HCT116 (cell line): ENCODE data around the gene PRR16. TPM values are rescaled to one million over a fixed set of nuclear protein-coding genes. Genes with fewer than 3 reads are reported as not detected.

Experiments used
- ATAC-seq: fragments of 200-7000 bp; cut with Tn5 transposase; 2 replicates; pipeline ENCODE4 v1.9.1; 2020; ENCODE audit warnings: mild to moderate bottlenecking, moderate library complexity
- BruUV-seq: library from RNA; stranded (reverse); fragments of 400-500 nt; replicated peaks from 2 replicates; lab custom pipeline; 2021; lab: Mats Ljungman, UMichigan
- CTCF ChIA-PET: fragments of 300-600 bp; sonication (Branson Sonifier 250); formaldehyde crosslinking; loops from one replicate; lab custom pipeline; 2021; ENCODE audit warnings: antibody characterized with exemption; lab: Charles Lee
- POLR2A ChIA-PET: fragments of 300-600, 350-600 bp; sonication (Branson Sonifier 250); formaldehyde crosslinking; loops from one replicate; lab custom pipeline; 2021; ENCODE audit warnings: antibody characterized with exemption; lab: Charles Lee
- RAD21 ChIA-PET, 2 experiments: fragments of 300-600 bp; sonication (Branson Sonifier 250); formaldehyde crosslinking; loops; one replicate each; lab custom pipeline; 2023; ENCODE audit warnings: low total read pairs in 2 of 2; ENCODE audit not compliant: uncharacterized antibody in 2 of 2, unreplicated experiment in 2 of 2, low non-redundant PET in 1 of 2; lab: Charles Lee
- DNase-seq: peaks from one replicate; pipeline ENCODE4 v3.0.0-alpha.2; 2010; ENCODE audit warnings: low read depth, low spot score
- H2AFZ ChIP-seq: fragments of 200-600 bp; shearing (Covaris generic), sonication (generic); 2 replicates; pipeline ENCODE4 v1.6.1; 2017; ENCODE audit warnings: low read depth, mixed run types, mixed read lengths, antibody characterized with exemption, low read length; ENCODE audit not compliant: poor library complexity, severe bottlenecking
- H3K27ac ChIP-seq: 2 replicates; pipeline ENCODE4 v1.5.1; 2012; ENCODE audit warnings: low read depth, low read length
- H3K27me3 ChIP-seq: fragments of 200-600 bp; sonication (generic); 2 replicates; pipeline ENCODE4 v1.6.1; 2016; ENCODE audit warnings: mixed run types, low read length, mixed read lengths; ENCODE audit not compliant: insufficient read depth
- H3K36me3 ChIP-seq, 2 experiments: fragments of 200-500 bp in 1 of 2; fragments of 200-600 bp in 1 of 2; sonication (Bioruptor generic) in 1 of 2; sonication (generic) in 1 of 2; 2 replicates each; pipeline versions ENCODE4 v1.5.1 to v1.6.1; 2014 to 2016; ENCODE audit warnings: low read length in 2 of 2, inconsistent platforms in 1 of 2, mixed read lengths in 1 of 2, mixed run types in 1 of 2; ENCODE audit not compliant: insufficient read depth in 2 of 2, control insufficient read depth in 1 of 2
- H3K4me1 ChIP-seq, 2 experiments: fragments of 200-600 bp in 1 of 2; sonication (generic) in 1 of 2; 2 replicates each; pipeline versions ENCODE4 v1.5.1 to v1.6.1; 2012 to 2017; ENCODE audit warnings: low read length in 2 of 2, inconsistent platforms in 1 of 2, mild to moderate bottlenecking in 1 of 2, mixed read lengths in 1 of 2, mixed run types in 1 of 2, moderate library complexity in 1 of 2; ENCODE audit not compliant: insufficient read depth in 2 of 2, control insufficient read depth in 1 of 2
- H3K4me2 ChIP-seq: fragments of 200-600 bp; sonication (generic); 2 replicates; pipeline ENCODE4 v1.6.1; 2017; ENCODE audit warnings: mixed run types, low read length, mixed read lengths
- H3K4me3 ChIP-seq, 2 experiments: fragments of 200-600 bp in 1 of 2; sonication (generic) in 1 of 2; replicated peaks in 1 of 2; 2 replicates each; pipeline ENCODE4 v1.5.1; 2011 to 2016; ENCODE audit warnings: low read length in 2 of 2, control low read depth in 1 of 2, low read depth in 1 of 2, mild to moderate bottlenecking in 1 of 2, mixed read lengths in 1 of 2, mixed run types in 1 of 2
- H3K79me2 ChIP-seq: fragments of 200-600 bp; sonication (generic); 2 replicates; pipeline ENCODE4 v1.6.1; 2017; ENCODE audit warnings: mild to moderate bottlenecking, mixed run types, low read length, moderate library complexity, mixed read lengths; ENCODE audit not compliant: insufficient read depth
- H3K9ac ChIP-seq: fragments of 200-600 bp; sonication (generic); 2 replicates; pipeline ENCODE4 v1.6.1; 2016; ENCODE audit warnings: low read length, mixed read lengths
- H3K9me2 ChIP-seq: fragments of 200-600 bp; sonication (generic), shearing (Covaris generic); 2 replicates; pipeline ENCODE4 v1.6.1; 2017; ENCODE audit warnings: mixed run types, mild to moderate bottlenecking, moderate library complexity; ENCODE audit not compliant: insufficient read depth
- H3K9me3 ChIP-seq, 2 experiments: fragments of 200-500 bp in 1 of 2; fragments of 200-600 bp in 1 of 2; sonication (Bioruptor generic) in 1 of 2; sonication (generic) in 1 of 2; 2 replicates each; pipeline ENCODE4 v1.6.1; 2014 to 2017; ENCODE audit warnings: low read length in 2 of 2, mixed read lengths in 2 of 2, inconsistent platforms in 1 of 2, low read depth in 1 of 2, mild to moderate bottlenecking in 1 of 2, mixed run types in 1 of 2, moderate library complexity in 1 of 2; ENCODE audit not compliant: control insufficient read depth in 1 of 2, insufficient read depth in 1 of 2
- H4K20me1 ChIP-seq: fragments of 200-600 bp; sonication (generic), shearing (Covaris generic); 2 replicates; pipeline ENCODE4 v1.6.1; 2017; ENCODE audit warnings: mixed run types, mild to moderate bottlenecking, moderate library complexity; ENCODE audit not compliant: insufficient read depth
- ATF3 ChIP-seq: IDR thresholded peaks from 2 replicates; pipeline ENCODE4 v1.6.1; 2012
- CBX3 ChIP-seq: IDR thresholded peaks from 2 replicates; pipeline ENCODE4 v1.6.1; 2012; ENCODE audit warnings: low read depth
- CEBPB ChIP-seq: IDR thresholded peaks from 2 replicates; pipeline ENCODE4 v1.6.1; 2012; ENCODE audit warnings: low read depth
- CTCF ChIP-seq, 3 experiments: fragments of 200-600 bp in 1 of 3; sonication (generic) in 1 of 3; IDR thresholded peaks in 2 of 3; conservative IDR thresholded peaks in 1 of 3; 2 replicates each; pipeline ENCODE4 v1.5.1; 2012 to 2017; ENCODE audit warnings: low read depth in 2 of 3, low read length in 2 of 3, antibody characterized with exemption in 1 of 3, borderline replicate concordance in 1 of 3, control low read depth in 1 of 3, mild to moderate bottlenecking in 1 of 3, mixed read lengths in 1 of 3, mixed run types in 1 of 3, moderate library complexity in 1 of 3; ENCODE audit not compliant: insufficient read depth in 1 of 3
- ELF1 ChIP-seq: IDR thresholded peaks from 2 replicates; pipeline ENCODE4 v1.6.1; 2012; ENCODE audit warnings: low read depth, borderline replicate concordance
- EZH2 ChIP-seq: fragments of 200-600 bp; sonication (generic); IDR thresholded peaks from 2 replicates; pipeline ENCODE4 v1.6.1; 2017; ENCODE audit warnings: antibody characterized with exemption, mixed run types
- FOSL1 ChIP-seq: IDR thresholded peaks from 2 replicates; pipeline ENCODE4 v1.6.1; 2012; ENCODE audit warnings: low read depth
- POLR2A ChIP-seq: IDR thresholded peaks from 2 replicates; pipeline ENCODE4 v1.7.0; 2011; ENCODE audit warnings: borderline replicate concordance; ENCODE audit not compliant: insufficient read depth, insufficient read length; ENCODE audit errors: extremely low read depth
- POLR2AphosphoS5 ChIP-seq: IDR thresholded peaks from 2 replicates; pipeline ENCODE4 v1.6.1; 2011; ENCODE audit warnings: mild to moderate bottlenecking, low read depth, low read length, moderate library complexity
- RAD21 ChIP-seq: IDR thresholded peaks from 2 replicates; pipeline ENCODE4 v1.6.1; 2012; ENCODE audit warnings: low read depth, mild to moderate bottlenecking
- SIN3A ChIP-seq: IDR thresholded peaks from 2 replicates; pipeline ENCODE4 v1.6.1; 2012; ENCODE audit warnings: low read depth
- ZBTB33 ChIP-seq: IDR thresholded peaks from 2 replicates; pipeline ENCODE4 v1.6.1; 2011; ENCODE audit warnings: mild to moderate bottlenecking, low read length, moderate library complexity; ENCODE audit not compliant: insufficient replicate concordance; ENCODE audit errors: extremely low read depth
- ZFX ChIP-seq: fragments of 450-650 bp; IDR thresholded peaks from 2 replicates; pipeline ENCODE4 v1.6.1; 2017
- ZNF274 ChIP-seq: fragments of 200-500 bp; sonication (Bioruptor generic); IDR thresholded peaks from 2 replicates; pipeline ENCODE4 v1.6.1; 2014; ENCODE audit warnings: mild to moderate bottlenecking, low read depth, low read length, inconsistent platforms
- intact Hi-C: fragments of 100-400 bp; cut with micrococcal nuclease; formaldehyde crosslinking; loops from 2 replicates; pipeline ENCODE4 v1.10.0; 2022
- total RNA-seq: library from RNA; stranded (reverse); gene quantifications from one replicate; pipeline ENCODE4 v1.2.1, GENCODE V29; 2021; ENCODE audit not compliant: unreplicated experiment

Gene PRR16
- total RNA-seq, 1 experiment from 2014 or later, result 0.42 TPM

GRCh38 chr5:120546922-120547321 lies 82.8 kb downstream of the PRR16 start:
- Histone ChIP-seq H3K9me2 (no peaks in the 10 kb centered on the region), H3K4me2 (no peak overlapping the region), H3K9ac (no peak overlapping the region), H3K9me3 (no peaks in the 10 kb centered on the region), H3K36me3 (no peaks in the 10 kb centered on the region), H2AFZ (no peak overlapping the region), H3K27me3 (no peaks in the 10 kb centered on the region), H3K27ac (no peak overlapping the region), H3K79me2 (no peaks in the 10 kb centered on the region), H3K4me3 (no peak overlapping the region), H4K20me1 (no peaks in the 10 kb centered on the region), H3K4me1 (no peaks in the 10 kb centered on the region)
- intact Hi-C loops, result no loop called here
- ChIA-PET POLR2A (no interaction called here), CTCF (no interaction called here), RAD21 (no interaction called here)
- ATAC-seq (no peak), DNase-seq (no peak)
- TF ChIP-seq ELF1 (no peak), ZFX (no peak), CEBPB (no peak), POLR2AphosphoS5 (no peak), POLR2A (no peak), EZH2 (no peak), ZNF274 (no peak), ZBTB33 (no peak), CTCF (IDR thresholded peaks at IDR 0.05 in 2 of 3, conservative IDR thresholded peaks at IDR 0.05 in 1 of 3; ENCODE audit: borderline replicate concordance in 1 of 3, insufficient read depth in 1 of 3, low read depth in 2 of 3, low read length in 2 of 3) (no peak), ATF3 (no peak), FOSL1 (no peak), RAD21 (no peak), SIN3A (no peak), CBX3 (no peak)
- BruUV-seq, result no TSS peak
